ENCODE measurements around the gene GMDS. TPM values are rescaled to one million over a fixed set of nuclear protein-coding genes. Genes with fewer than 3 reads are reported as not detected.

The GMDS gene
- total RNA-seq, 2 experiments from 2014 or later = 29.2 to 34.3 TPM

- Mint-ChIP-seq H3K9me3 (peaks cover 3% of the 10 kb centered on the region), H3K4me3 (no peak overlapping the region), H3K27ac (no peak overlapping the region), H3K36me3 (peaks cover 1% of the 10 kb centered on the region), H3K27me3 (no peaks in the 10 kb centered on the region), H3K4me1 (no peaks in the 10 kb centered on the region)
- DNase-seq (no peak), ATAC-seq (ENCODE audit: low read depth) (no peak)
- POLR2A ChIA-PET = no interaction called here
Measured at GRCh38 chr6:2171728-2172127, 73.7 kb downstream of the GMDS start.

- peaks cover 3% of the 10 kb centered on the region for H3K9me3 Mint-ChIP-seq
- ATAC-seq (ENCODE audit: low read depth) (no peak), DNase-seq (no peak)
- no peak overlapping the region for H3K27ac Mint-ChIP-seq
- peaks cover 3% of the 10 kb centered on the region for H3K4me1 Mint-ChIP-seq
- POLR2A ChIA-PET = no interaction called here
- no peak overlapping the region for H3K4me3 Mint-ChIP-seq
- peaks cover 4% of the 10 kb centered on the region for H3K36me3 Mint-ChIP-seq
- no peaks in the 10 kb centered on the region for H3K27me3 Mint-ChIP-seq
Measured at GRCh38 chr6:2168480-2168879, 76.9 kb downstream of the GMDS start.

- POLR2A ChIA-PET = no interaction called here
- Mint-ChIP-seq H3K27me3 (no peaks in the 10 kb centered on the region), H3K36me3 (peaks cover 4% of the 10 kb centered on the region), H3K27ac (no peak overlapping the region), H3K4me1 (peaks cover 12% of the 10 kb centered on the region), H3K9me3 (peaks cover 3% of the 10 kb centered on the region), H3K4me3 (no peak overlapping the region)
- ATAC-seq (ENCODE audit: low read depth) = no peak
- no peak for DNase-seq
Measured at GRCh38 chr6:2166717-2167116, 78.7 kb downstream of the GMDS start.

- peaks cover 3% of the 10 kb centered on the region for H3K9me3 Mint-ChIP-seq
- H3K27ac Mint-ChIP-seq = no peak overlapping the region
- no peaks in the 10 kb centered on the region for H3K27me3 Mint-ChIP-seq
- POLR2A ChIA-PET = no interaction called here
- ATAC-seq (ENCODE audit: low read depth) (no peak), DNase-seq (no peak)
- H3K4me3 Mint-ChIP-seq = no peak overlapping the region
- H3K36me3 Mint-ChIP-seq = peaks cover 4% of the 10 kb centered on the region
- H3K4me1 Mint-ChIP-seq = peaks cover 17% of the 10 kb centered on the region
Measured at GRCh38 chr6:2165286-2165685, 80.1 kb downstream of the GMDS start.

- Mint-ChIP-seq H3K36me3 (peaks cover 4% of the 10 kb centered on the region), H3K27me3 (no peaks in the 10 kb centered on the region), H3K9me3 (peaks cover 3% of the 10 kb centered on the region), H3K4me1 (peaks cover 17% of the 10 kb centered on the region), H3K27ac (no peak overlapping the region), H3K4me3 (no peak overlapping the region)
- DNase-seq (no peak), ATAC-seq (ENCODE audit: low read depth) (no peak)
- POLR2A ChIA-PET = no interaction called here
Measured at GRCh38 chr6:2164481-2164880, 80.9 kb downstream of the GMDS start.

- Mint-ChIP-seq H3K36me3 (peaks cover 4% of the 10 kb centered on the region), H3K27ac (no peak overlapping the region), H3K9me3 (peaks cover 1% of the 10 kb centered on the region), H3K4me1 (peaks cover 29% of the 10 kb centered on the region), H3K27me3 (peaks cover 4% of the 10 kb centered on the region), H3K4me3 (no peak overlapping the region)
- ATAC-seq (ENCODE audit: low read depth) (no peak), DNase-seq (no peak)
- POLR2A ChIA-PET = no interaction called here
Measured at GRCh38 chr6:2162079-2162445, 83.3 kb downstream of the GMDS start.

- Mint-ChIP-seq H3K4me1 (peaks cover 26% of the 10 kb centered on the region), H3K27ac (no peak overlapping the region), H3K4me3 (no peak overlapping the region), H3K36me3 (no peaks in the 10 kb centered on the region), H3K27me3 (peaks cover 7% of the 10 kb centered on the region), H3K9me3 (no peaks in the 10 kb centered on the region)
- DNase-seq (no peak), ATAC-seq (ENCODE audit: low read depth) (no peak)
- POLR2A ChIA-PET = no interaction called here
Measured at GRCh38 chr6:2158596-2159271, 86.7 kb downstream of the GMDS start.

GRCh38 chr6:2157441-2158127, 87.8 kb downstream of the GMDS start:
- Mint-ChIP-seq H3K4me1 (peaks cover 22% of the 10 kb centered on the region), H3K9me3 (no peaks in the 10 kb centered on the region), H3K36me3 (no peaks in the 10 kb centered on the region), H3K4me3 (no peak overlapping the region), H3K27ac (no peak overlapping the region), H3K27me3 (peaks cover 9% of the 10 kb centered on the region)
- ATAC-seq (ENCODE audit: low read depth) = peak; percentile 50
- POLR2A ChIA-PET = no interaction called here
- no peak for DNase-seq

- H3K27ac Mint-ChIP-seq = no peak overlapping the region
- peaks cover 9% of the 10 kb centered on the region for H3K27me3 Mint-ChIP-seq
- no peak overlapping the region for H3K4me3 Mint-ChIP-seq
- no peaks in the 10 kb centered on the region for H3K9me3 Mint-ChIP-seq
- POLR2A ChIA-PET = no interaction called here
- H3K4me1 Mint-ChIP-seq = peaks cover 12% of the 10 kb centered on the region
- ATAC-seq (ENCODE audit: low read depth) = no peak
- DNase-seq = no peak
- no peaks in the 10 kb centered on the region for H3K36me3 Mint-ChIP-seq
Measured at GRCh38 chr6:2155206-2155605, 90.2 kb downstream of the GMDS start.

- Mint-ChIP-seq H3K36me3 (peaks cover 2% of the 10 kb centered on the region), H3K4me3 (no peak overlapping the region), H3K4me1 (no peaks in the 10 kb centered on the region), H3K9me3 (no peaks in the 10 kb centered on the region), H3K27ac (no peak overlapping the region), H3K27me3 (peaks cover 2% of the 10 kb centered on the region)
- POLR2A ChIA-PET = no interaction called here
- ATAC-seq (ENCODE audit: low read depth) (no peak), DNase-seq (no peak)
Measured at GRCh38 chr6:2149361-2150006, 95.9 kb downstream of the GMDS start.

- no peak for DNase-seq
- Mint-ChIP-seq H3K9me3 (no peaks in the 10 kb centered on the region), H3K27ac (no peak overlapping the region), H3K4me3 (no peak overlapping the region), H3K27me3 (peaks cover 2% of the 10 kb centered on the region), H3K36me3 (peaks cover 2% of the 10 kb centered on the region), H3K4me1 (no peaks in the 10 kb centered on the region)
- no peak for ATAC-seq (ENCODE audit: low read depth)
- POLR2A ChIA-PET = no interaction called here
Measured at GRCh38 chr6:2148748-2149147, 96.7 kb downstream of the GMDS start.

GRCh38 chr6:2147766-2148448, 97.5 kb downstream of the GMDS start:
- Mint-ChIP-seq H3K4me3 (no peak overlapping the region), H3K9me3 (no peaks in the 10 kb centered on the region), H3K27ac (no peak overlapping the region), H3K36me3 (peaks cover 2% of the 10 kb centered on the region), H3K4me1 (no peaks in the 10 kb centered on the region), H3K27me3 (no peaks in the 10 kb centered on the region)
- DNase-seq (no peak), ATAC-seq (ENCODE audit: low read depth) (no peak)
- POLR2A ChIA-PET = no interaction called here

- DNase-seq (no peak), ATAC-seq (ENCODE audit: low read depth) (no peak)
- Mint-ChIP-seq H3K27ac (no peak overlapping the region), H3K9me3 (no peaks in the 10 kb centered on the region), H3K27me3 (no peaks in the 10 kb centered on the region), H3K4me1 (no peaks in the 10 kb centered on the region), H3K4me3 (no peak overlapping the region), H3K36me3 (peaks cover 2% of the 10 kb centered on the region)
- POLR2A ChIA-PET = no interaction called here
Measured at GRCh38 chr6:2147261-2147660, 98.1 kb downstream of the GMDS start.

- Mint-ChIP-seq H3K4me1 (peaks cover 6% of the 10 kb centered on the region), H3K4me3 (no peak overlapping the region), H3K27ac (no peak overlapping the region), H3K9me3 (no peaks in the 10 kb centered on the region), H3K36me3 (peaks cover 2% of the 10 kb centered on the region), H3K27me3 (no peaks in the 10 kb centered on the region)
- POLR2A ChIA-PET = no interaction called here
- ATAC-seq (ENCODE audit: low read depth) = no peak
- no peak for DNase-seq
Measured at GRCh38 chr6:2144210-2144609, 101.2 kb downstream of the GMDS start.

Data from activated naive CD8-positive, alpha-beta T cell treated with anti-CD3 and anti-CD28 coated beads, Interleukin-2, amount 10 ng/mL, durations not matched to agents 7 days and 5 days (primary cell).